HG02610 (cell line): ENCODE data around the gene ZNF764.
"Not testable (repeated sequence)": the region's sequence is repeated elsewhere in the genome, so short reads cannot be mapped to it uniquely, and the experiment has no call there.

ENCODE experiments used
- ATAC-seq: cut with Tn5 transposase; IDR thresholded peaks from one replicate; pipeline ENCODE4 v1.9.1; 2021; ENCODE audit warnings: mild to moderate bottlenecking, moderate library complexity; ENCODE audit not compliant: unreplicated experiment

The ZNF764 gene

DNA sequence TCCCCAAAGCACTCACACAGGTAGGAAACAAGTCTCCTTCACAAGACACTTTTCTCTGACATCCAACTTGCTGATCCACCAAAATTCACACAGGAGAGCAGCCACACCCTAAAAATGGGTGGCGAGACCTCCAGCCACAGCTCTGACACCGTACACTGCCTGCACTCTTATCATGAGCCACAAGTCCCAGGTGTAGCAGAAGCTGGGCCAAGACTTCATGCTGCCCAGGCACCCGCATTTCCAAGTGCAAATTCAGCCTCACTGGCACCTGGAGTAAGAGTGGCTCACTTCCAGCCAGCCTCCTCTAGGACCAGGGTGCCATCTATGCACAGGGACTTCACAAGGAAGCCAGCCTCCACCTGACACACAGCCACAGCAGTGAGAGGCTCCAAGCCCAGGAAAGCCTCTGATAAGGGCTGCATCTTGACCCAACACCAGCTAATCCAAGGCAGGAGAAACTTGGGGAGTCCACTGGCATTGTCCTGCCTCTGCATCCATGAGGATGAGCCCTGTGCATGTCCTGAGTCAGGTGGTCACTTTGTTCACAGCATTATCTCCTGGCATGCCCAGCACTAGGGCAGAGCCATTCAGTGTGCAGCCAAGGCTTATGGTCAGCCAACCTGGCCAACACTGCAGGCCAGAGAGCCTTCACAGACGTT, 29.2 kb downstream of the ZNF764 start:
- ATAC-seq: no peak

DNA sequence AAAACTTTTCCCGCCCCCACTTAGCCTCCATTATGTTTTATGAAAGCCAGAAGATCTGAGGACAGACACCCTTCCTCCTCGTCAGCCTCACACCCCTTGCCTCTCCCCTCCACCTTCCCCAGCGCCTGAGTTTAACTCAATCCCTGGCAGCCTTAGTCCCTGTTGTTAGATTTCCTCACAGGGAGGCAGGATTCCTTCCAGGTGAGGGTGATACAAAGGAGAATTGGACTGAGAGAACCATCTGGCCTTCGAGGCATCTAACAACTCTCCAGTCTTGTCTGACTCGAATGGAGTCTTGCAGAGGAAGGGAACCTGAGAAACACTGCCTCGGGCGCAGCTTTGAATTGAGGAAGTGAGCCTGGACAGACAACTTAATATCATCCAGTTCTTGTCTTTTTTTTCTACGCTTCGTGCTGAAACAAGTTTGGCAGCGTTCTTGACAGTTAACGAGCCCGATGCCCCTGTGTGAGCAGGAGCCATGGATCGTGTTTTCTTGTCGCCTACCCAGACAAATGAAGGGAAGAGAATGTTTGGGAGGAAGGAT, 30.5 kb downstream of the ZNF764 start:
- ATAC-seq: no peak

GRCh38 chr16:30526823-30527634, 31.1 kb downstream of the ZNF764 start:
- ATAC-seq: peak; percentile 90

GRCh38 chr16:30526137-30526822, 31.9 kb downstream of the ZNF764 start, which contains the start of gene ZNF768:
Gene ZNF768, minus strand, starts transcription at chr16:30526566. Its CDS starts 153 bp downstream, at chr16:30526413.
- ATAC-seq: peak; percentile 15

DNA sequence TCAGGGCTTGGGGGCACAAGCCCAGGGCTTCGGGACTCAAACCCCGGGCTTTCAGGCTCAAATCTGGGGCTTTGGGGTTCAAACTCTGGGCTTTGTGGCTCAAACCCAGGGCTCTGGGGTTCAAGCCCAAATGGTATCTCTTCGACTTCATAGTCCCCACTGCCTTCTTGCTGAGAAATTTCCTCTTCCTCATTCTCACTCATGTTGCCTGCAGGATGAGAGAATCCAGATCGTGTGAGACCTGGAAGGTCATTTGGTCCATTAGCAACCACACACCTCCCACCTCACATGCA, 32.4 kb downstream of the ZNF764 start:
- ATAC-seq: no peak

DNA sequence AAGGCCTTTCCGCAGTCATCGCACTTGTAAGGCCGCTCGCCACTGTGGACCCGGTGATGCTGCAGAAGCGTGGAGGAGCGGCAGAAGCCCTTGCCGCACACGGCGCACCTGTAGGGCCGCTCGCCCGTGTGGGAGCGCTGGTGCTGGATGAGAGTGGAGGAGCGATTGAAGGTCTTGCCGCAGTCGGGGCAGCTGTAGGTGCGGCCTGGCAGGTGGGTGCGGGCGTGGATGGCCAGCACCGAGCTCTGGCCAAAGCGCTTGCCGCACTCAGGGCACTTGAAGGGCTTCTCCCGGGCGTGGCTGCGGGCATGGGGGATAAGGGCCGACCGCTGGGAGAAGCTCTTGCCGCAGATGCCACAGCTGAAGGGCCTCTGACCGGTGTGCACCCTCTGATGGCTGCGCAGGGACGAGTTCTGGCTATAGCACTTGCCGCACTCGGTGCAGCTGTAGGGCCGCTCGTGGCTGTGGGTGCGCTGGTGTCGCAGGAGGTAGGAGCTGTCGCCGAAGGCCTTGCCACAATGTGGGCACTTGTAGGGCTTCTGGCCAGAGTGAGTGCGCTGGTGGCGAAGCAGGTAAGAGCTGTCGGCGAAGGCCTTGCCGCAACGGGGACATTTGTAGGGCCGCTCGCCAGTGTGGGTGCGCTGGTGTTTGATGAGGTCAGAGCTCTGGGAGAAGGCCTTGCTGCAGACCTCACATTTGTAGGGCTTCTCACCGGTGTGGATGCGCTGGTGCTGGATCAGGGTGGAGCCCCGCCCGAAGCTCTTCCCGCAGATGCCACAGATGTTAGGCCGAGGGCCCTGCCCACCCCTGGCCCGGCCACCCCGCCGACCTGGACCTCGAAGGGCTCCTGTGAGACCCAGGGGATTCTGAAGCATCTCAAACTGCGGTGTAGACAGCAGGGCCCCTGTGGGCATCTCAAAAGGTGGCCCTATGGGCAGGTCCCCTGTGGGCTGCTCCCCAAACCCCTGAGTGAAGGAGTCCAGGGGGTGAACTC, 33.3 kb downstream of the ZNF764 start:
- ATAC-seq: no peak

DNA sequence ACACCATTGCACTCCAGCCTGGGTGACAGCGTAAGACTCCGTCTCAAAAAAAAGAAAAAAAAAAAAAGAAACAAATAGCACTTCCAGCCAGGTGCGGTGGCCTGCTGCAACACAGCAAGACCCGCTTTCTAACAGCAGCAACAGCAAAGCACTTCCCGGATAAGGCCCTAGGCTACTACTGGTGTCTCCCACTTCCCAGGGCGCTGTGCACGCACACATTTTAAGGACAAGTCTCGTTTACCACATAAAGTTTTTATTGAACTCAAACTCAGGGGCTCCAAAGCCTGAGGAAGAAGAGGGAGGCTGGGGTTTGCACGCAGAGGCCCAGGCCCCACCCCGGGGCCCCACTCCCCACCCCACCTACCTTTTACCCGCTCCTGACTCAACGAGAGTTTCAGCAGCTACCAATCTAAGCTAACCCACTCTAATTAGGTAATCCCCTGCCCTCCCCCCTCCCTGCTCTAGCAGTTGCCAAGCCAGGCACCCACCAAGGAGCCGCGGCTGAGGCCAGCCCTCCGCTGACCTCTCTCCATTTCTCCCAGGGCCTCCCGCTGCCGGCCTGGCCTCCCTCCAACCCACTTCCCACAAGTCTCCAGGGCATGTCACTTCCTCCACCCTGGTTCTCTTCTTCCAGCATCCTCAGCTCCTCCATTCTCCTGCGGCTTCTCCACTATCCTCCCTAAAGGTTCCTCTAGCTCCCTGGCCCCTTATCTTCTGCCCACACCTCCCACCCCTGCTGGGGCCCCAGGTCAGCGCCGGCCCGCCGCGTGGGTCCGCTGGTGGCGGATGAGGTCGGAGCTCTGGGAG, 34.2 kb downstream of the ZNF764 start:
- ATAC-seq: no peak

- ATAC-seq: not testable (repeated sequence)
These were observed 35.3 kb downstream of the ZNF764 start for GRCh38 chr16:30522702-30523463.

GRCh38 chr16:30521873-30522641, 36.1 kb downstream of the ZNF764 start:
- no peak for ATAC-seq

- no peak for ATAC-seq
These were observed 36.7 kb downstream of the ZNF764 start for GRCh38 chr16:30521476-30521872.

DNA sequence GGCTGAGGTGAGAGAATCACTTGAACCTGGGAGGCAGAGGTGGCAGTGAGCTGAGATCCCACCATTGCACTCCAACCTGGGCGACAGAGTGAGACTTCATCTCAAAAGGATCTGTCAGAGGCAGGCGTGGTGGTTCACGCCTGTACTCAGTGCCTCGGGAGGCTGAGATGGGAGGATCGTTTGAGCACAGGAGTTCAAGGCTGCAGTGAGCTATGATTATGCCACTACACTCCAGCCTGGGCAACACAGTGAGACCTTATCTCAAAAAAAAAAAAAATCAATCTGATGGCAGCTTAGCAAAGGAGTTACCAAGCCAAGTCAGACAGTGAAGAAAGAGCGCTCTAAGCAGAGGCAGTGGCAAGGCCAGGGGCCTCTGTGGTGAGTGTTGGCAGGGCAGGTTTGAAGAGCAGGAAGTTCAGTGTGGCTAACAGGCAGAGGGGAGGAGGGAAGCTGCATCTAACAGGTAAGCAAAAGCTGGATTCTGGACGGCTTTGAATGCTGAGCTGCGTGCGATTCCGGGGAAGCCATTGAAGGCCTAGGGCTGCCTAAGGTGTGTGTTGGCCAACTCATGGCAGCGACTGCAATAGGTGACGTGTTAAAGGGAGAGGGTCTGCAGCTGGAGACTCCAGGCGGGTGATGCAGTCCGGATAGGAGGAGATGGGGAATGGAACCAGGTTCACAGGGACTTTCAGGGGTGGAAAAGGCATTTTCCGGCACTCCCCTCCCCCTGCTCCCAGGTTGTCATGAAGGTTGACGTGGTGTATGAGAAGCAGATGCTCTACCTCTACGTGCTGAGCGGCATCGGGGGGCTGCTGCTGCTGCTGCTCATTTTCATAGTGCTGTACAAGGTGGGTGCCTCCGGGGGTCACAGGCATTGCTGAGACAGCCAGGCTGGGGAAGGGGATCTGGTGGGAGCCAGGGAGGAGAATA, 38.8 kb downstream of the ZNF764 start:
- no peak for ATAC-seq

DNA sequence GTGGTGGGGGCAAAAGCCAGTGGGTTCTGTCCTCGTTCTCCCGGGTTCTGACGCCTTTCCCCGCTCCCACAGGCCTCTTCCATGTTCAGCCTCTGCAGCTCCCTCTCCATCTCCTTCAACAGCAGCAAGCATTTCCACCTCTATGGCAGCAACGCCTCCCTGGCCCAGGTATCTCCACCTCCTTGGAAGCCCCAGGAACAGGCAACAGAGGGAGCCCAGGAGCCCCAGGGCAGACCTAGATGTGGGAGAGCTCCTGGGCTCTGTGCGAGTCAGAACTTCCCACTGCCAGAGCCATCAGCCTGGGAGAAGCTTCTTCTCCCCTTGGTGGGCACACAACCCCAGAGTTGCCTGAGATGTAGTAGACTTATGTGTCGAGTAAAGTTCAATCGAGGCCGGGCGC, 39.6 kb downstream of the ZNF764 start:
- no peak for ATAC-seq

GRCh38 chr16:30515275-30515674, 42.9 kb downstream of the ZNF764 start:
- ATAC-seq: no peak

DNA sequence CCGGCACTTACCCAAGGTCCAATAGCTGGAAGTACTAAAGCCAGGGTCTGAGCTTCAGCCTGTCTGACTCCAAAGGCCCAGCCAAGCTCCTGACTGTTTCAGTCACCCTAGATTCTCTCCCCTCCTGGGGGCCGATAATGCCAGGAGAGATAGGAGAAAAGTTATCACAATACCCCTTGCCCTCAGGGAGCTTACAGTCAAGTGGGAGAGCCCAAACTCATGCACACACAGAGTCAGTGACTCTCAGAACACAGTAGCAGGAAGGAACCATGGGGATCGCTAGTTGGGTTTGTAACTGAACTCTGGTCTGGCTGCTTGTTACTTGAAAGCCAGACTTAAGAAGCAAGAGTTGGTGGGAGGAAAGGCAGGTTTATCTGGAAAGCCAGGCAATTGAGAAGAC, 46.7 kb downstream of the ZNF764 start:
- ATAC-seq: no peak

GRCh38 chr16:30510376-30510938, 47.7 kb downstream of the ZNF764 start:
- no peak for ATAC-seq

DNA sequence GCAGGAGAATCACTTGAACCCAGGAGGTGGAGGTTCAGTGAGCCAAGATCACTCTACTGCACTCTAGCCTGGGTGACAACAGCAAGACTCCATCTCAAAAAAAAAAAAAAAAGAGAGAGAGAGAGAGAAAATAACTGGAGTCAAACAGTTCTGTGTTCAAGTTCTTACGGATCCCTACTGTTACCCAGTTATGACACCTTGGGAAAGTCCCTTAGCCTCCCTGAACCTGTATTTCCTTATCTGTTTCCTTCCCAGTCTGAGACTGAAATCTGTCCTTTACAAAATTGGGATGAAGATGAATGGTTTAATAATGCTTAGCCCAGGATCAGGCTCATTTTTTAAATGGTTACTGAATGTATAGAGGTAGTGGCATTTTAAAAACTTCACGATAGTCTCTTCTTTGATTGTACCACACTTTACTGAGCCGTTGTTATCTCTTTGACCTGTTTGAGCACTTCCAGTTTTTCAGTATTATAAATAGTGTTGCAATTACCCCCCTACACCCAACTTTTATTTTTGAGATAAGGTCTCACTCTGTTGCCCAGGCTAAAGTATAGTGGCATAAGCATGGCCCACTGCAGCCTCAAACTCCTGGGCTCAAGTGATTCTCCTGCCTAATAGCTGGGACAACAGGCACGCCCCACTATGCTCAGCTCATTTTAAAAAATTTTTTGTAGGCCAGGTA, 49.0 kb downstream of the ZNF764 start:
- no peak for ATAC-seq
